NB4 (cell line): ENCODE data around the gene UBN1.

ENCODE experiments used
- DNase-seq: peaks from one replicate; pipeline ENCODE4 v3.0.0; 2010; ENCODE audit warnings: low read depth
- H3K4me3 ChIP-seq: one replicate; pipeline ENCODE4 v1.5.1; 2011; ENCODE audit warnings: mild to moderate bottlenecking, low read depth, low read length, moderate library complexity
- CTCF ChIP-seq: IDR thresholded peaks from one replicate; pipeline ENCODE4 v1.5.1; 2012; ENCODE audit warnings: low read depth, low read length
- MAX ChIP-seq: IDR thresholded peaks from 2 replicates; pipeline ENCODE4 v1.6.1; 2011; ENCODE audit warnings: low read depth, low read length
- MYC ChIP-seq: IDR thresholded peaks from 2 replicates; pipeline ENCODE4 v1.6.1; 2011; ENCODE audit warnings: low read depth, low read length
- POLR2A ChIP-seq: IDR thresholded peaks from 2 replicates; pipeline ENCODE4 v1.6.1; 2011; ENCODE audit warnings: mild to moderate bottlenecking; ENCODE audit not compliant: insufficient read length; ENCODE audit errors: extremely low read depth

The UBN1 gene

GRCh38 chr16:4871071-4871470 is 23.8 kb downstream of the UBN1 start:
- H3K4me3 ChIP-seq: no peak overlapping the region
- no peak for DNase-seq
- TF ChIP-seq CTCF (no peak), MYC (no peak), POLR2A (no peak), MAX (no peak)

GRCh38 chr16:4873091-4873490 is 25.8 kb downstream of the UBN1 start:
- TF ChIP-seq MYC (no peak), MAX (no peak), POLR2A (no peak), CTCF (no peak)
- no peak overlapping the region for H3K4me3 ChIP-seq
- no peak for DNase-seq

GRCh38 chr16:4874666-4875065 is 27.4 kb downstream of the UBN1 start:
- H3K4me3 ChIP-seq: no peak overlapping the region
- no peak for TF ChIP-seq MAX
- TF ChIP-seq CTCF: no peak
- TF ChIP-seq POLR2A: no peak
- TF ChIP-seq MYC: no peak
- no peak for DNase-seq

GRCh38 chr16:4876646-4877379 is 29.5 kb downstream of the UBN1 start:
- DNase-seq: no peak
- H3K4me3 ChIP-seq: no peak overlapping the region
- TF ChIP-seq MAX (no peak), CTCF (no peak)

GRCh38 chr16:4877380-4877685 is 30.1 kb downstream of the UBN1 start:
- no peak overlapping the region for H3K4me3 ChIP-seq
- TF ChIP-seq MAX: no peak
- no peak for TF ChIP-seq CTCF
- TF ChIP-seq POLR2A: no peak
- TF ChIP-seq MYC: no peak
- no peak for DNase-seq

- H3K4me3 ChIP-seq: no peak overlapping the region
- DNase-seq: no peak
- TF ChIP-seq CTCF (no peak), MAX (no peak), MYC (no peak), POLR2A (no peak)
Observed at GRCh38 chr16:4879049-4879448, 31.8 kb downstream of the UBN1 start.
